ENCODE data around the gene KIF19. TPM values are rescaled to one million over a fixed set of nuclear protein-coding genes. Genes with fewer than 3 reads are reported as not detected.

Gene KIF19
- total RNA-seq, 1 experiment from 2014 or later: 0.15 TPM

GRCh38 chr17:74404218-74404617, 78.2 kb downstream of the KIF19 start (continued):
- TF ChIP-seq, protein P1, sequence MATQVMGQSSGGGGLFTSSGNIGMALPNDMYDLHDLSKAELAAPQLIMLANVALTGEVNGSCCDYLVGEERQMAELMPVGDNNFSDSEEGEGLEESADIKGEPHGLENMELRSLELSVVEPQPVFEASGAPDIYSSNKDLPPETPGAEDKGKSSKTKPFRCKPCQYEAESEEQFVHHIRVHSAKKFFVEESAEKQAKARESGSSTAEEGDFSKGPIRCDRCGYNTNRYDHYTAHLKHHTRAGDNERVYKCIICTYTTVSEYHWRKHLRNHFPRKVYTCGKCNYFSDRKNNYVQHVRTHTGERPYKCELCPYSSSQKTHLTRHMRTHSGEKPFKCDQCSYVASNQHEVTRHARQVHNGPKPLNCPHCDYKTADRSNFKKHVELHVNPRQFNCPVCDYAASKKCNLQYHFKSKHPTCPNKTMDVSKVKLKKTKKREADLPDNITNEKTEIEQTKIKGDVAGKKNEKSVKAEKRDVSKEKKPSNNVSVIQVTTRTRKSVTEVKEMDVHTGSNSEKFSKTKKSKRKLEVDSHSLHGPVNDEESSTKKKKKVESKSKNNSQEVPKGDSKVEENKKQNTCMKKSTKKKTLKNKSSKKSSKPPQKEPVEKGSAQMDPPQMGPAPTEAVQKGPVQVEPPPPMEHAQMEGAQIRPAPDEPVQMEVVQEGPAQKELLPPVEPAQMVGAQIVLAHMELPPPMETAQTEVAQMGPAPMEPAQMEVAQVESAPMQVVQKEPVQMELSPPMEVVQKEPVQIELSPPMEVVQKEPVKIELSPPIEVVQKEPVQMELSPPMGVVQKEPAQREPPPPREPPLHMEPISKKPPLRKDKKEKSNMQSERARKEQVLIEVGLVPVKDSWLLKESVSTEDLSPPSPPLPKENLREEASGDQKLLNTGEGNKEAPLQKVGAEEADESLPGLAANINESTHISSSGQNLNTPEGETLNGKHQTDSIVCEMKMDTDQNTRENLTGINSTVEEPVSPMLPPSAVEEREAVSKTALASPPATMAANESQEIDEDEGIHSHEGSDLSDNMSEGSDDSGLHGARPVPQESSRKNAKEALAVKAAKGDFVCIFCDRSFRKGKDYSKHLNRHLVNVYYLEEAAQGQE (IDR thresholded peaks at IDR 0.05; ENCODE audit: low read depth): no peak
- TF ChIP-seq SRF (IDR thresholded peaks at IDR 0.05; ENCODE audit: low read depth): no peak
- TF ChIP-seq POLR2AphosphoS5 (IDR thresholded peaks at IDR 0.05; ENCODE audit: low read depth, low read length): no peak
- TF ChIP-seq ZNF274 (IDR thresholded peaks at IDR 0.05; ENCODE audit: low read depth, low read length): no peak

DNA sequence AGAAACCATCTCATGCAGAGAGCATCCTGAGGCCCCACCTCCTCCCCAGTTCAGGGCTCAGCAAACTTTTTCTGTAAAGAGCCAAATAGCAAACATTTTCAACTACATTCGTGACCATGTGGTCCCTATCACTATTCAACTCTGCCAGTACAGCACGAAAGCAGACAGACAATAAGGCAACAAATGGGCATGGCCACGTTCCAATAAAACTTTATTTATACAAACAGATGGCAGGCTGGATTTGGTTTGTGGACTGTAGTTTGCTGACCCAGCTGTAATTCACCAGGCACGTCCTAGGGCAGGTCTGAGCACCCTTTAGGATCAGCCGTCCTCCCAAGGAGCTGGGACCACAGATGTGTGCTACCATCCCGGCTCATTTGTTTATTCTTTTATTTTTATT, 78.8 kb downstream of the KIF19 start:
- Histone ChIP-seq H4K20me1 (ENCODE audit: insufficient read depth) (no peaks in the 10 kb centered on the region), H3K79me2 (ENCODE audit: insufficient read depth, low read length) (no peaks in the 10 kb centered on the region), H3K27me3 (ENCODE audit: insufficient read depth, low read length) (no peaks in the 10 kb centered on the region), H3K9me2 (ENCODE audit: insufficient read depth) (no peaks in the 10 kb centered on the region), H3K27ac (ENCODE audit: low read depth, low read length) (no peak overlapping the region), H2AFZ (ENCODE audit: low read depth, low read length, poor library complexity, severe bottlenecking) (no peak overlapping the region), H3K9me3 (ENCODE audit: control insufficient read depth in 1 of 2, insufficient read depth in 1 of 2, low read depth in 1 of 2, low read length in 2 of 2) (no peaks in the 10 kb centered on the region), H3K4me2 (ENCODE audit: low read length) (no peak overlapping the region), H3K4me1 (ENCODE audit: control insufficient read depth in 1 of 2, insufficient read depth in 2 of 2, low read length in 2 of 2) (peaks cover 0 to 15% of the 10 kb centered on the region in 2 experiments; a peak in 2 of 4 replicates), H3K9ac (ENCODE audit: low read length) (no peak overlapping the region), H3K36me3 (ENCODE audit: control insufficient read depth in 1 of 2, insufficient read depth in 2 of 2, low read length in 2 of 2) (no peaks in the 10 kb centered on the region), H3K4me3 (replicated peaks in 1 of 2; ENCODE audit: low read depth in 1 of 2, low read length in 2 of 2) (no peak overlapping the region)
- ChIA-PET POLR2A (no interaction called here), CTCF (interaction anchor here (1.1 to 2.5 kb wide), 2 partner anchors 12 to 25 kb away, joined by 3 to 7 read pairs; no protein-coding TSS in a partner anchor), RAD21 (ENCODE audit: low non-redundant PET in 1 of 2, low total read pairs in 2 of 2, uncharacterized antibody in 2 of 2, unreplicated experiment in 2 of 2) (no interaction called here)
- no peak for ATAC-seq
- intact Hi-C loops (cut with micrococcal nuclease): no loop called here
- no TSS peak for BruUV-seq (replicated peaks)
- TF ChIP-seq SIN3A (IDR thresholded peaks at IDR 0.05; ENCODE audit: low read depth): no peak
- no peak for TF ChIP-seq JUND (IDR thresholded peaks at IDR 0.05)
- TF ChIP-seq CEBPB (IDR thresholded peaks at IDR 0.05; ENCODE audit: low read depth): no peak
- TF ChIP-seq SRF (IDR thresholded peaks at IDR 0.05; ENCODE audit: low read depth): no peak
- TF ChIP-seq EZH2 (IDR thresholded peaks at IDR 0.05): no peak
- TF ChIP-seq EZH2phosphoT487 (IDR thresholded peaks at IDR 0.05; ENCODE audit: borderline replicate concordance): no peak
- no peak for TF ChIP-seq CBX3 (IDR thresholded peaks at IDR 0.05; ENCODE audit: low read depth)
- no peak for TF ChIP-seq ELF1 (IDR thresholded peaks at IDR 0.05; ENCODE audit: borderline replicate concordance, low read depth)
- no peak for TF ChIP-seq YY1 (IDR thresholded peaks at IDR 0.05; ENCODE audit: extremely low read depth, insufficient replicate concordance, low read depth, low read length)
- TF ChIP-seq, protein P2, sequence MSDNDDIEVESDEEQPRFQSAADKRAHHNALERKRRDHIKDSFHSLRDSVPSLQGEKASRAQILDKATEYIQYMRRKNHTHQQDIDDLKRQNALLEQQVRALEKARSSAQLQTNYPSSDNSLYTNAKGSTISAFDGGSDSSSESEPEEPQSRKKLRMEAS (IDR thresholded peaks at IDR 0.05): no peak
- TF ChIP-seq RAD21 (IDR thresholded peaks at IDR 0.05; ENCODE audit: low read depth): no peak
- TF ChIP-seq, protein P3, sequence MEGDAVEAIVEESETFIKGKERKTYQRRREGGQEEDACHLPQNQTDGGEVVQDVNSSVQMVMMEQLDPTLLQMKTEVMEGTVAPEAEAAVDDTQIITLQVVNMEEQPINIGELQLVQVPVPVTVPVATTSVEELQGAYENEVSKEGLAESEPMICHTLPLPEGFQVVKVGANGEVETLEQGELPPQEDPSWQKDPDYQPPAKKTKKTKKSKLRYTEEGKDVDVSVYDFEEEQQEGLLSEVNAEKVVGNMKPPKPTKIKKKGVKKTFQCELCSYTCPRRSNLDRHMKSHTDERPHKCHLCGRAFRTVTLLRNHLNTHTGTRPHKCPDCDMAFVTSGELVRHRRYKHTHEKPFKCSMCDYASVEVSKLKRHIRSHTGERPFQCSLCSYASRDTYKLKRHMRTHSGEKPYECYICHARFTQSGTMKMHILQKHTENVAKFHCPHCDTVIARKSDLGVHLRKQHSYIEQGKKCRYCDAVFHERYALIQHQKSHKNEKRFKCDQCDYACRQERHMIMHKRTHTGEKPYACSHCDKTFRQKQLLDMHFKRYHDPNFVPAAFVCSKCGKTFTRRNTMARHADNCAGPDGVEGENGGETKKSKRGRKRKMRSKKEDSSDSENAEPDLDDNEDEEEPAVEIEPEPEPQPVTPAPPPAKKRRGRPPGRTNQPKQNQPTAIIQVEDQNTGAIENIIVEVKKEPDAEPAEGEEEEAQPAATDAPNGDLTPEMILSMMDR (IDR thresholded peaks at IDR 0.05 in 2 of 3, conservative IDR thresholded peaks at IDR 0.05 in 1 of 3; ENCODE audit: borderline replicate concordance in 1 of 3, insufficient read depth in 1 of 3, low read depth in 2 of 3, low read length in 2 of 3): no peak
- no peak for TF ChIP-seq TCF7L2 (IDR thresholded peaks at IDR 0.05; ENCODE audit: borderline replicate concordance, extremely low read depth, insufficient read depth, insufficient read length)
- TF ChIP-seq POLR2AphosphoS5 (IDR thresholded peaks at IDR 0.05; ENCODE audit: low read depth, low read length): no peak
- no peak for DNase-seq (ENCODE audit: low read depth, low spot score)
